Measurements from ENCODE around the gene NAE1.

GRCh38 chr16:66814734-66815133 is 16.0 kb downstream of the NAE1 start:
- TF ChIP-seq CTCF (conservative IDR thresholded peaks at IDR 0.05 in 1 of 2, IDR thresholded peaks at IDR 0.05 in 1 of 2; ENCODE audit: low read depth in 1 of 2, low read length in 2 of 2): no peak
- no peak for TF ChIP-seq EZH2 (IDR thresholded peaks at IDR 0.05; ENCODE audit: low read length, missing control alignments)
